GM19099 (cell line): ENCODE measurements around the gene IGFL2.

ENCODE experiments used
- POLR2A ChIP-seq: IDR thresholded peaks from 3 replicates; pipeline ENCODE4 v1.6.1; 2011; ENCODE audit warnings: low read depth; ENCODE audit not compliant: insufficient read length; ENCODE audit errors: extremely low read depth

The IGFL2 gene

GRCh38 chr19:46147791-46148288 is at the start of gene IGFL2:
Gene IGFL2, plus strand, starts transcription at chr19:46148238. Its CDS starts 41 bp downstream, at chr19:46148279.
- TF ChIP-seq POLR2A, result no peak

GRCh38 chr19:46100344-46100743 is 47.7 kb upstream of the IGFL2 start:
- TF ChIP-seq POLR2A, result no peak

- no peak for TF ChIP-seq POLR2A
These were observed 46.7 kb upstream of the IGFL2 start for GRCh38 chr19:46101293-46101692.

GRCh38 chr19:46107371-46107770 is 40.7 kb upstream of the IGFL2 start:
- no peak for TF ChIP-seq POLR2A

- TF ChIP-seq POLR2A, result no peak
These were observed 38.2 kb upstream of the IGFL2 start for GRCh38 chr19:46109876-46110275.

GRCh38 chr19:46111376-46111775 is 36.7 kb upstream of the IGFL2 start:
- TF ChIP-seq POLR2A, result no peak

- no peak for TF ChIP-seq POLR2A
These were observed 35.5 kb upstream of the IGFL2 start for GRCh38 chr19:46112527-46112926.

GRCh38 chr19:46113726-46114125 is 34.3 kb upstream of the IGFL2 start:
- TF ChIP-seq POLR2A, result no peak

- no peak for TF ChIP-seq POLR2A
These were observed 32.5 kb upstream of the IGFL2 start for GRCh38 chr19:46115396-46116106.

GRCh38 chr19:46116121-46116520 is 31.9 kb upstream of the IGFL2 start:
- TF ChIP-seq POLR2A, result no peak

GRCh38 chr19:46118136-46118535 is 29.9 kb upstream of the IGFL2 start:
- no peak for TF ChIP-seq POLR2A

- no peak for TF ChIP-seq POLR2A
These were observed 23.4 kb upstream of the IGFL2 start, which contains the start of gene IGFL3 for GRCh38 chr19:46124638-46125115. Gene IGFL3, minus strand, starts transcription at chr19:46124688. Its CDS starts 39 bp downstream, at chr19:46124649.

GRCh38 chr19:46125447-46125846 is 22.6 kb upstream of the IGFL2 start:
- TF ChIP-seq POLR2A, result no peak

- no peak for TF ChIP-seq POLR2A
These were observed 21.9 kb upstream of the IGFL2 start for GRCh38 chr19:46126086-46126580.

- no peak for TF ChIP-seq POLR2A
These were observed 16.4 kb upstream of the IGFL2 start for GRCh38 chr19:46131485-46132143.
